IPS DF 19.7 (cell line): ENCODE measurements around the gene ELP1.

Source experiments
- DNase-seq: peaks from one replicate; pipeline ENCODE4 v3.0.0-alpha.2; 2013; ENCODE audit warnings: low read depth, low spot score

The ELP1 gene

GRCh38 chr9:108882052-108882888, 51.7 kb downstream of the ELP1 start:
- DNase-seq: no peak

- no peak for DNase-seq
Observed at GRCh38 chr9:108880738-108881316, 53.1 kb downstream of the ELP1 start.

- no peak for DNase-seq
Observed at GRCh38 chr9:108877524-108877923, 56.4 kb downstream of the ELP1 start.

GRCh38 chr9:108876425-108876824, 57.5 kb downstream of the ELP1 start:
- DNase-seq: no peak

GRCh38 chr9:108874058-108874788, 59.7 kb downstream of the ELP1 start:
- DNase-seq: no peak

- DNase-seq: no peak
Observed at GRCh38 chr9:108869092-108869725, 64.7 kb downstream of the ELP1 start.

GRCh38 chr9:108867829-108868228, 66.1 kb downstream of the ELP1 start:
- no peak for DNase-seq

- no peak for DNase-seq
Observed at GRCh38 chr9:108867116-108867515, 66.8 kb downstream of the ELP1 start.

GRCh38 chr9:108866001-108866420, 67.9 kb downstream of the ELP1 start:
- DNase-seq: no peak

- DNase-seq: no peak
Observed at GRCh38 chr9:108865037-108865436, 68.9 kb downstream of the ELP1 start.

- DNase-seq: no peak
Observed at GRCh38 chr9:108864446-108864845, 69.5 kb downstream of the ELP1 start.

- DNase-seq: no peak
Observed at GRCh38 chr9:108863891-108864290, 70.0 kb downstream of the ELP1 start.

- DNase-seq: no peak
Observed at GRCh38 chr9:108861997-108862396, 71.9 kb downstream of the ELP1 start, which contains the start of gene ACTL7A. TSS of gene ACTL7A (plus strand) at chr9:108862266. CDS start at chr9:108862323, 57 bp downstream.

GRCh38 chr9:108861464-108861863, 72.5 kb downstream of the ELP1 start:
- DNase-seq: no peak

- no peak for DNase-seq
Observed at GRCh38 chr9:108860764-108861163, 73.2 kb downstream of the ELP1 start.

GRCh38 chr9:108860354-108860753, 73.6 kb downstream of the ELP1 start:
- no peak for DNase-seq

GRCh38 chr9:108859459-108860114, 74.3 kb downstream of the ELP1 start:
- no peak for DNase-seq

GRCh38 chr9:108857572-108857971, 76.4 kb downstream of the ELP1 start:
- DNase-seq: no peak

- DNase-seq: no peak
Observed at GRCh38 chr9:108855888-108856287, 78.0 kb downstream of the ELP1 start, which contains the start of gene ACTL7B. TSS of gene ACTL7B (minus strand) at chr9:108855986. CDS start at chr9:108855930, 56 bp downstream.

- DNase-seq: no peak
Observed at GRCh38 chr9:108855529-108855886, 78.4 kb downstream of the ELP1 start.
